SK-N-MC (cell line): Measurements from ENCODE around the gene CBLN1.

Source experiments
- DNase-seq: peaks from one replicate; pipeline ENCODE4 v3.0.0-alpha.2; 2011; ENCODE audit warnings: low read depth, low spot score
- H3K27ac ChIP-seq: fragments of 200-600 bp; sonication (generic); 2 replicates; pipeline ENCODE4 v1.5.1; 2016; ENCODE audit warnings: mixed run types
- H3K36me3 ChIP-seq: fragments of 200-600 bp; sonication (generic); 2 replicates; pipeline ENCODE4 v1.6.1; 2017; ENCODE audit warnings: antibody characterized with exemption, low read length, mixed read lengths; ENCODE audit not compliant: insufficient read depth
- H3K4me3 ChIP-seq: fragments of 200-600 bp; sonication (generic); 2 replicates; pipeline ENCODE4 v1.5.1; 2016
- H3K9ac ChIP-seq: fragments of 200-600 bp; sonication (generic); 2 replicates; pipeline ENCODE4 v1.8.0; 2017; ENCODE audit warnings: mixed run types, mixed read lengths; ENCODE audit not compliant: insufficient read length
- H3K9me3 ChIP-seq: fragments of 200-600 bp; sonication (generic); 2 replicates; pipeline ENCODE4 v1.6.1; 2017; ENCODE audit warnings: low read depth, mild to moderate bottlenecking, antibody characterized with exemption, low read length, moderate library complexity, mixed read lengths
- EZH2 ChIP-seq: fragments of 200-600 bp; sonication (generic); IDR thresholded peaks from one replicate; pipeline ENCODE4 v1.6.1; 2017; ENCODE audit warnings: antibody characterized with exemption
- FOXP2 ChIP-seq: optimal IDR thresholded peaks from 2 replicates; pipeline ENCODE3; 2011; ENCODE audit warnings: mild to moderate bottlenecking, moderate library complexity; ENCODE audit not compliant: insufficient read depth; ENCODE audit errors: extremely low read length, control extremely low read depth
- POLR2AphosphoS5 ChIP-seq: IDR thresholded peaks from 2 replicates; pipeline ENCODE4 v1.6.1; 2012; ENCODE audit warnings: mild to moderate bottlenecking, low read depth, low read length, borderline replicate concordance

Gene CBLN1

GRCh38 chr16:49281480-49281842 lies at the start of gene CBLN1:
Gene CBLN1, minus strand, starts transcription at chr16:49281838. Its CDS starts 373 bp downstream, at chr16:49281465.
- Histone ChIP-seq H3K9ac (no peak within 1 kb of the TSS), H3K36me3 (no peaks in the 10 kb centered on the region), H3K4me3 (no peak within 1 kb of the TSS), H3K9me3 (no peaks in the 10 kb centered on the region), H3K27ac (no peak within 1 kb of the TSS)
- TF ChIP-seq EZH2 (no peak), FOXP2 (no peak), POLR2AphosphoS5 (no peak)
- no peak for DNase-seq

- Histone ChIP-seq H3K27ac (no peak overlapping the region), H3K9ac (no peak overlapping the region), H3K36me3 (no peaks in the 10 kb centered on the region), H3K4me3 (no peak overlapping the region), H3K9me3 (no peaks in the 10 kb centered on the region)
- no peak for DNase-seq
- TF ChIP-seq POLR2AphosphoS5 (no peak), EZH2 (no peak), FOXP2 (no peak)
Measured at GRCh38 chr16:49330562-49331201, 49.0 kb upstream of the CBLN1 start.

- DNase-seq, result no peak
- H3K4me3 ChIP-seq, result no peak overlapping the region
- no peaks in the 10 kb centered on the region for H3K36me3 ChIP-seq
- H3K9ac ChIP-seq, result no peak overlapping the region
- TF ChIP-seq FOXP2 (no peak), POLR2AphosphoS5 (no peak), EZH2 (no peak)
- H3K9me3 ChIP-seq, result no peaks in the 10 kb centered on the region
- no peak overlapping the region for H3K27ac ChIP-seq
Measured at GRCh38 chr16:49328325-49328724, 46.7 kb upstream of the CBLN1 start.

GRCh38 chr16:49327466-49327865 lies 45.8 kb upstream of the CBLN1 start:
- DNase-seq, result no peak
- Histone ChIP-seq H3K4me3 (no peak overlapping the region), H3K9ac (no peak overlapping the region), H3K9me3 (no peaks in the 10 kb centered on the region), H3K36me3 (no peaks in the 10 kb centered on the region), H3K27ac (no peak overlapping the region)
- TF ChIP-seq POLR2AphosphoS5 (no peak), FOXP2 (no peak)

GRCh38 chr16:49324703-49325102 lies 43.1 kb upstream of the CBLN1 start:
- no peak overlapping the region for H3K27ac ChIP-seq
- no peak for DNase-seq
- H3K9me3 ChIP-seq, result no peaks in the 10 kb centered on the region
- no peak overlapping the region for H3K9ac ChIP-seq
- TF ChIP-seq POLR2AphosphoS5, result no peak
- TF ChIP-seq FOXP2, result no peak
- TF ChIP-seq EZH2, result no peak
- no peak overlapping the region for H3K4me3 ChIP-seq
- H3K36me3 ChIP-seq, result no peaks in the 10 kb centered on the region

- no peak for DNase-seq
- TF ChIP-seq POLR2AphosphoS5 (no peak), EZH2 (no peak), FOXP2 (no peak)
- Histone ChIP-seq H3K27ac (no peak overlapping the region), H3K9ac (no peak overlapping the region), H3K36me3 (no peaks in the 10 kb centered on the region), H3K9me3 (no peaks in the 10 kb centered on the region), H3K4me3 (no peak overlapping the region)
Measured at GRCh38 chr16:49315602-49316001, 34.0 kb upstream of the CBLN1 start.

GRCh38 chr16:49312389-49312985 lies 30.8 kb upstream of the CBLN1 start:
- Histone ChIP-seq H3K36me3 (no peaks in the 10 kb centered on the region), H3K27ac (no peak overlapping the region), H3K4me3 (no peak overlapping the region), H3K9me3 (no peaks in the 10 kb centered on the region), H3K9ac (no peak overlapping the region)
- TF ChIP-seq POLR2AphosphoS5, result no peak
- no peak for TF ChIP-seq EZH2
- no peak for TF ChIP-seq FOXP2
- DNase-seq, result no peak

GRCh38 chr16:49311823-49312222 lies 30.2 kb upstream of the CBLN1 start:
- DNase-seq, result no peak
- TF ChIP-seq POLR2AphosphoS5 (no peak), FOXP2 (no peak), EZH2 (no peak)
- Histone ChIP-seq H3K4me3 (no peak overlapping the region), H3K9ac (no peak overlapping the region), H3K9me3 (no peaks in the 10 kb centered on the region), H3K36me3 (no peaks in the 10 kb centered on the region), H3K27ac (no peak overlapping the region)

GRCh38 chr16:49307176-49307575 lies 25.5 kb upstream of the CBLN1 start:
- Histone ChIP-seq H3K9me3 (no peaks in the 10 kb centered on the region), H3K36me3 (no peaks in the 10 kb centered on the region), H3K4me3 (no peak overlapping the region), H3K9ac (no peak overlapping the region), H3K27ac (no peak overlapping the region)
- TF ChIP-seq EZH2 (no peak), POLR2AphosphoS5 (no peak), FOXP2 (no peak)
- no peak for DNase-seq
